Activated naive CD8-positive, alpha-beta T cell treated with anti-CD3 and anti-CD28 coated beads, Interleukin-2, amount 10 ng/mL, durations not matched to agents 7 days and 5 days (primary cell): ENCODE data around the gene ACADS. TPM values are rescaled to one million over a fixed set of nuclear protein-coding genes. Genes with fewer than 3 reads are reported as not detected.

ENCODE experiments used
- ATAC-seq: fragments of 150-1000 bp; cut with Tn5 transposase; one replicate; pipeline ENCODE4 v1.10.0; 2021; ENCODE audit warnings: low read depth, moderate library complexity
- POLR2A ChIA-PET: fragments of 350-600 bp; sonication (Branson Sonifier 250); formaldehyde crosslinking; loops from one replicate; lab custom pipeline; 2021; ENCODE audit warnings: antibody characterized with exemption; lab: Charles Lee
- DNase-seq: peaks from one replicate; pipeline ENCODE4 v3.0.0; 2021
- H3K27ac Mint-ChIP-seq: one replicate; pipeline ENCODE4 v1.8.0; 2022; ENCODE audit warnings: mild to moderate bottlenecking, mixed read lengths
- H3K27me3 Mint-ChIP-seq: one replicate; pipeline ENCODE4 v1.8.0; 2022; ENCODE audit warnings: mild to moderate bottlenecking, moderate library complexity, mixed read lengths
- H3K36me3 Mint-ChIP-seq: one replicate; pipeline ENCODE4 v1.8.0; 2021; ENCODE audit warnings: mild to moderate bottlenecking, mixed read lengths
- H3K4me1 Mint-ChIP-seq: one replicate; pipeline ENCODE4 v1.8.0; 2021; ENCODE audit warnings: mixed read lengths
- H3K4me3 Mint-ChIP-seq: one replicate; pipeline ENCODE4 v1.8.0; 2022; ENCODE audit warnings: mild to moderate bottlenecking, moderate library complexity, mixed read lengths
- H3K9me3 Mint-ChIP-seq: one replicate; pipeline ENCODE4 v1.8.0; 2021; ENCODE audit warnings: mixed read lengths
- total RNA-seq, 2 experiments: library from RNA; stranded (reverse); gene quantifications; one replicate each; pipeline ENCODE4 v1.2.3, GENCODE V29; 2021

Gene ACADS, protein sequence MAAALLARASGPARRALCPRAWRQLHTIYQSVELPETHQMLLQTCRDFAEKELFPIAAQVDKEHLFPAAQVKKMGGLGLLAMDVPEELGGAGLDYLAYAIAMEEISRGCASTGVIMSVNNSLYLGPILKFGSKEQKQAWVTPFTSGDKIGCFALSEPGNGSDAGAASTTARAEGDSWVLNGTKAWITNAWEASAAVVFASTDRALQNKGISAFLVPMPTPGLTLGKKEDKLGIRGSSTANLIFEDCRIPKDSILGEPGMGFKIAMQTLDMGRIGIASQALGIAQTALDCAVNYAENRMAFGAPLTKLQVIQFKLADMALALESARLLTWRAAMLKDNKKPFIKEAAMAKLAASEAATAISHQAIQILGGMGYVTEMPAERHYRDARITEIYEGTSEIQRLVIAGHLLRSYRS
- total RNA-seq, result 10 to 100 TPM; 17.1 to 22.0 TPM

DNA sequence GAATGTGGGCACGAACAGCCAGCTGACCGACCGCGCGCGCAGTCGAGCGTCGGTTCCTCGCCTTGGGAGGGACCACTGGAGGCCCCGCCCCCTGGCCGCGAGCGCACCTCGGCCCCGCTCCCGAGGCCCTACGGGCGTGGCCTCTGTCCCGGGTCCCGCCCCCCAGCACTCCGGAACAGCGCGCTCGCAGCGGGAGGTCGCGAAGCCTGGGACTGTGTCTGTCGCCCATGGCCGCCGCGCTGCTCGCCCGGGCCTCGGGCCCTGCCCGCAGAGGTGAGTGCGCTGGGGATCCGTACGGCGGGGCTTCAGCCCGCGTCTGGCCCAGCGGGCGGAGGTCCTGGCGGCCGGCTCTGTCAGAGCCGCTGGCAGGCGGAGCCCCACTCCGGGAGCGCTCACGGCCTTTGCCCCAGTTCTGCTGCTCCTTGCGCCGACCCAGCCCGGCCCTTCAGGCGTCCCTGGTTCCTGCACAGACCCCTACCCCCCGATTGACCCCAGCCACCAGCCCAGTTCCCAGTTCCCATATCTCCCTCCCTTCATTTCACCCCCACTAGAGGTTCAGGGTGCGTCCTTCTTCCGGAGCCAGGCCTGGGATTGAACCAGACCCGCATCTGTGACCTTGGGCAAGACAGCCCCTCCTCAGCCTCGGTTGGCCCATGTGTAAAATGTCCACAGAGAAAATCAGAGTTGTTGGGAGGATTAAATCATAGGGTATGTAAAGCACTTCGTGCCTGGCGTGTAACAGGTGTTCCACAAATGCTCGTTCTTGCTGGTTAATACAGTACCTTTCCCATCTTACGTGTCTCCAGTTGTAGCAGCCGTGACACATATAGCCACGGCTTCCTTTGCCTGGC lies at the start of gene ACADS:
Gene ACADS (plus strand): TSS at position 168 of the 851 bp plus-strand sequence. CDS start 60 bp downstream, at position 228.
- peak; percentile 100 for ATAC-seq
- H3K4me1 Mint-ChIP-seq, result peaks cover 15% of the 10 kb centered on the region
- POLR2A ChIA-PET, result interaction anchor here (1.0 kb wide), 1 partner anchor 11 kb away, joined by 3 read pairs; no protein-coding TSS in a partner anchor
- no peaks in the 10 kb centered on the region for H3K9me3 Mint-ChIP-seq
- peak; percentile 96 for DNase-seq
- peak within 1 kb of the TSS; percentile 96 for H3K4me3 Mint-ChIP-seq
- H3K27me3 Mint-ChIP-seq, result no peaks in the 10 kb centered on the region
- peaks cover 24% of the 10 kb centered on the region for H3K36me3 Mint-ChIP-seq
- H3K27ac Mint-ChIP-seq, result peak within 1 kb of the TSS; percentile 83

DNA sequence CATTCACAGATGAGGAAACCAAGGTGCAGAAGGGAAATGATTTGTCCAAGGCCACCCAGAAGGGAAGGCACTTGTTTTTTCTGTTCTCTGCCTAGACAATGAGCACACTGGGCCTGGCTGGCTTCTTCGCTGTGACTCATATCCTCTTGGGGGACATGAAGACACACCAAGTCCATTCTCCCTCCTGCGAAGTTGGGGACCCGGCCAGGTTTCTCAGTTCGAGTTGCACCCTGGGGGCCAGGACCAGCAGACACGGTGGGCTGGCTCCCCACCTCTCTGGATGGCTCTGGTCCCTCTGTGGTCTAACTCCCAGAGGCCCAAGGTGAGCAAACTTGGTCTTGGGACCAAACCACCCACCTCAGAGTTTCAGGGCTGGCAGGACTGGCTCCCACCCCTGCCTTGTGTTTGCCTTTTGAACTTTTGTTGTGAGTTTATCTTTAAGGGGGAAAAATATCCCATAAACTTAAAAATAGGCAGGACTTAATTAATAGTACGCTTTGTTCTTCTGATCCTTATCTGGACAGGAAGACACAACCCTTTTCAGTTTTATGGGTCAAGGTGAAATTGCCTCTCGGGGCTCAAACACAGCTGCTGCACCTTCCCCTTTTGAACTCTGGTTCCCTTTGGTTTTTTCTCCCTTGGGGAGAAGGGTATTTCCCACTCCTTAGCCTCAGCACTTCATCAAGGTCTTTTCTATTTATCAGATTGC lies 47.7 kb upstream of the ACADS start:
- Mint-ChIP-seq H3K27ac (peak overlapping the region; percentile 65), H3K4me1 (peaks cover 23% of the 10 kb centered on the region), H3K27me3 (peaks cover 3% of the 10 kb centered on the region), H3K36me3 (no peaks in the 10 kb centered on the region), H3K4me3 (peak overlapping the region; percentile 10), H3K9me3 (no peaks in the 10 kb centered on the region)
- POLR2A ChIA-PET, result interaction anchor here (1.0 kb wide), 1 partner anchor 52 kb away, joined by 6 read pairs; no protein-coding TSS in a partner anchor
- ATAC-seq (peak; percentile 65), DNase-seq (no peak)

DNA sequence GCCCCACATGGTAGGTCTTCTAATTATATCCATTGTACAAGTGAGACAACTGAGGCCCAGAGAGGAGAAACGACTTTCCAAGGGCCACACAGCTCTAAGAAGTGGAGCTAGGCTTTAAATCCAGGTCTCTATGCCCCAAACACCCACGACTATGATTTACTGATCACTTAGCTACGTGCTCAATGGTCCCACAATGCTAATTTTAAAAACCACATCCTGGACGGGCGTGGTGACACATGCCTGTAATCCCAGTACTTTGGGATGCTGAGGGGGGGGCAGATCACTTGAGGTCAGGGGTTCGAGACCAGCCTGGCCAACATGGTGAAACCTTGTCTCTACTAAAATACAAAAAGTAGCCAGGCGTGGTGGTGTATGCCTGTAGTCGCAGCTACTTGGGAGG lies 47.1 kb upstream of the ACADS start:
- Mint-ChIP-seq H3K4me1 (peaks cover 23% of the 10 kb centered on the region), H3K27me3 (peaks cover 3% of the 10 kb centered on the region), H3K9me3 (no peaks in the 10 kb centered on the region), H3K27ac (peak overlapping the region; percentile 46), H3K36me3 (no peaks in the 10 kb centered on the region), H3K4me3 (peak overlapping the region; percentile 39)
- POLR2A ChIA-PET, result no interaction called here
- ATAC-seq (peak; percentile 44), DNase-seq (no peak)

DNA sequence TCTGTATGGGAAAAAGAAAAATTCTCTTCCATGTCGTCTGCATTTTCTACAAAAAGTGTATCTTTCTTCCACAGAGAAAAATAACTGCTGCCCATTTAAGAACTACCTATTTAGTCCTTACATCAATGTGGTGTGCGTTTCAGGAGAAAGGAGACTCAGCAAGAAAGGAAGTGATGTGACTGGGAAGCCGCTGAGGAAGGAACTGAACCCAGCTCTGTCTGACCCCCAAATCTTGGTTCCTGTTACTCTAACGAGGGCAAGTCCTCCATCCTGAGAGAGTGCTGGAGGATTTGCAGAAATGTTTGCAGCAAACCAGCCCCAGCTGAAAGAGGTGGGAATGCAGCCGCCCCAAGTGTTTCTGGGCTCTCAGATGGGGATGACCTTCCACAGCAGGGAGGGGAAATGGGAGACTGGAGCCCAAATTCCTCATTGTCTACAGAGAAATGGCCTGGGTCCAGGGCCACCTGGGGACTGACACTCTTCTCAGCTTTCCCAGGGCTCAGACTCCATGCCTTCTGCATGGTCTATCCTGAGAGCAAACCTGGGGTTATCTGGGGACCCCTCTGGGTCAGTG lies 45.4 kb upstream of the ACADS start:
- no peak overlapping the region for H3K27ac Mint-ChIP-seq
- H3K4me3 Mint-ChIP-seq, result peak overlapping the region; percentile 48
- peaks cover 3% of the 10 kb centered on the region for H3K27me3 Mint-ChIP-seq
- POLR2A ChIA-PET, result interaction anchor here (0.7 kb wide), 1 partner anchor 31 kb away, joined by 3 read pairs; no protein-coding TSS in a partner anchor
- ATAC-seq (no peak), DNase-seq (no peak)
- no peaks in the 10 kb centered on the region for H3K9me3 Mint-ChIP-seq
- peaks cover 25% of the 10 kb centered on the region for H3K4me1 Mint-ChIP-seq
- no peaks in the 10 kb centered on the region for H3K36me3 Mint-ChIP-seq

DNA sequence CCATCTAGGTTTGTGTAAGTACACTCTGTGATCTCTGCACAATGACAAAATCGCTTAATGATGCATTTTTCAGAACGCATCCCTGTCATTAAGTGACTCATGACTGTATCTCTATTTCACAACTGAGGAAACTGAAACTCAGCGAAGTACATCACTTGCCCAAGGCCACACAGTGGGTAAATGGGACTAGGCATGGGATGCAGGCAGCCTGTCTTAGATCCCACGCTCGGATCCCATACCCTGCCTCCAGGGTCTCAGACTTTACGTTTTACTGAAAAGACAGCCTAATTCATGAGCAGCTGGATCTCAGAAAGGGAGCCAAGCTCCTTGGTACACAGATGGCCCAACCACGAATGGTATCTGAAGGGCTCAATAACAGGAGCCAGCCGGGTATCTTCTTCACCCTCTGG lies 41.1 kb upstream of the ACADS start:
- peaks cover 28% of the 10 kb centered on the region for H3K4me1 Mint-ChIP-seq
- no peak overlapping the region for H3K27ac Mint-ChIP-seq
- POLR2A ChIA-PET, result no interaction called here
- H3K9me3 Mint-ChIP-seq, result no peaks in the 10 kb centered on the region
- DNase-seq (no peak), ATAC-seq (no peak)
- H3K4me3 Mint-ChIP-seq, result peak overlapping the region; percentile 30
- no peaks in the 10 kb centered on the region for H3K27me3 Mint-ChIP-seq
- peaks cover 2% of the 10 kb centered on the region for H3K36me3 Mint-ChIP-seq

DNA sequence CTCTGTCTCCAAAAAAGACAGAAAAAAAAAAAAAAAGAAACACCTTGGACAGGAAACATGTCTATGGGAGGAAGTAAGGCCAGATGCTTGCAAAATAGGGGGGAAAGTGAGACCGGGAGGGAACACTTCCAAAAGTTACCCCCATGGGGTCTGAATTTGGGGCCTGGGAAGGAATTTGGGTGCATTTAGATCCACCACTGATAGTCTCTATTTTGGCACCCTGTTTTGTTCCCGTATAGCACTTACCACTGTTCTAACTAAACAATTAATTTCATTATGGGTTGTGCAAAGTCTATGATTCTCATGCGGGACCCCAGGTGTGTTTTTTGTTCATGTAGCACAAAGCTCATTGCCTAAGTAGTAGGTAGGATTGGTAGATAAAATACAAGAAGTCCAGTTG lies 40.1 kb upstream of the ACADS start:
- DNase-seq (no peak), ATAC-seq (no peak)
- POLR2A ChIA-PET, result interaction anchor here (1.1 to 1.9 kb wide), 3 partner anchors 26 to 393 kb away, joined by 3 to 7 read pairs (median 4); partner anchors contain the start of genes POP5 and RNU4-1
- Mint-ChIP-seq H3K4me3 (peak overlapping the region; percentile 93), H3K27ac (no peak overlapping the region), H3K9me3 (no peaks in the 10 kb centered on the region), H3K36me3 (peaks cover 2% of the 10 kb centered on the region), H3K27me3 (no peaks in the 10 kb centered on the region), H3K4me1 (peaks cover 30% of the 10 kb centered on the region)

DNA sequence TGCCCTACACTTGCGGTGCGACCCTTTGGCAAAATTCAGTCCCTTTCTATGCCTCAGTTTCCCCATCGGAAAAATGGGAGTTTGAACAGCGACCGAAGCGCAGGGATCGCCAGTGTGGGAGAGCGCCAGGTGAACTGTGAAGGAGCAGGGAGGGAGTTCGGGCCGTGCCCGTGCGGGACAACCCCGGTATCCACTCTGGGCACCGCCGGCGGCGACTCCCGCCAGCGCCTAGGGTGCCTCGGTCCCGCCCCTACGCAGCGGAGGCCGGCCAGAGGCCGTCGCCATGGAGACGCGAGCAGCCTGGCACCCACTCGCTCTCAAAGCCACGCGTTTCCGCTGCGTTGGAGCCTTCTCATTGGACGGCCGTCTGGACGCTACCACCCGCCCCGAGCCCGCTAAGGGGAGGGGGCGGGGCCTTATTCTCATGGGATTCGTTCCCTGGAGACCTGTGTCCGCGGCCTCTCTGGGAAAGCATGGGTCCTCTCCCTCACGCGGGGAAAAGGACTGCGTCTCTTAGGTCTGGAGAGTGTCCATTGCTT lies 39.4 kb upstream of the ACADS start:
- H3K9me3 Mint-ChIP-seq, result no peaks in the 10 kb centered on the region
- peak overlapping the region; percentile 91 for H3K27ac Mint-ChIP-seq
- peaks cover 2% of the 10 kb centered on the region for H3K36me3 Mint-ChIP-seq
- DNase-seq (peak; percentile 94), ATAC-seq (peak; percentile 76)
- POLR2A ChIA-PET, result interaction anchor here (0.6 to 1.9 kb wide), 8 partner anchors 12 to 393 kb away, joined by 3 to 7 read pairs (median 4); partner anchors contain the start of genes COX6A1, POP5 and RNU4-1
- no peaks in the 10 kb centered on the region for H3K27me3 Mint-ChIP-seq
- H3K4me1 Mint-ChIP-seq, result peaks cover 33% of the 10 kb centered on the region
- peak overlapping the region; percentile 93 for H3K4me3 Mint-ChIP-seq

DNA sequence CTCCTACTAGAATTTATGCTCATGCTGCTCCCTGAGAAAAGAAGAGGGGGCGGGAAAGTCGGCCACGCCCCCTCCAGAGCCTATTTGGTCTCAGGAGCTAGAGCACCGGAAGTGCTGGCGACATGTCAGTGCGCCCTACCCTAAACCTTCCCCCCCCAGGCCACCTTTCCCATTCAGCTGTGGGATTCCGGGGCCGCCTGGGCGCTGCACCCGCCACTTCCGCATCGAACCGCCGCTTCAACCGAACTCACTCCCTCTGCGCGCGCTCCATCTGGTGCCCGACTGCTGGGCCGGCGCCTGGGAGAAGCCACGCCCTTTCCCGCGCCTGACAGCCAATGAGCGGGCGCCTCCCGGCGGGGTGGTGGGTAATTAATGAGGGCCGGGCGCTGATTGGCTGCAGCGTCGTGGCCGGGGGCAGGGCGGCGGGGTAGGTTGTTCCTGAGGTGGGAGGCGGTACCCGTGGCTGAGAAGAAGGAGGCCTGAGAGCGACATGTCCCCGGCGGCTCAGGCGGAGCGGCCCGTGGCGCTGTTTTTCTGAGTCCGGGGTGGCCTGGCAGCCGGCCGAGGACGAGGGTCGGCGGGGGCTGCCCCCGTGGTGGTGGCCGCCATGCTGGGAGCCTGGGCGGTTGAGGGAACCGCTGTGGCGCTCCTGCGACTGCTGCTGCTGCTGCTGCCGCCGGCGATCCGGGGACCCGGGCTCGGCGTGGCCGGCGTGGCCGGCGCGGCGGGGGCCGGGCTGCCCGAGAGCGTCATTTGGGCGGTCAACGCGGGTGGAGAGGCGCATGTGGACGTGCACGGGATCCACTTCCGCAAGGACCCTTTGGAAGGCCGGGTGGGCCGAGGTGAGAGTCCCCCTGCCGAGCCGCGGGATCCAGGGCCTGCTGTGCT lies 38.7 kb upstream of the ACADS start, which contains the start of gene MLEC:
Gene MLEC (plus strand): TSS at position 460 of the 888 bp plus-strand sequence. CDS start 148 bp downstream, at position 608.
- ATAC-seq, result peak; percentile 87
- Mint-ChIP-seq H3K4me1 (peaks cover 34% of the 10 kb centered on the region), H3K9me3 (no peaks in the 10 kb centered on the region), H3K36me3 (peaks cover 2% of the 10 kb centered on the region), H3K4me3 (peak within 1 kb of the TSS; percentile 93), H3K27me3 (no peaks in the 10 kb centered on the region), H3K27ac (peak within 1 kb of the TSS; percentile 91)
- peak; percentile 99 for DNase-seq
- POLR2A ChIA-PET, result interaction anchor here (0.6 to 1.9 kb wide), 8 partner anchors 11 to 394 kb away, joined by 3 to 7 read pairs (median 4); partner anchors contain the start of genes COX6A1, POP5 and RNU4-1

DNA sequence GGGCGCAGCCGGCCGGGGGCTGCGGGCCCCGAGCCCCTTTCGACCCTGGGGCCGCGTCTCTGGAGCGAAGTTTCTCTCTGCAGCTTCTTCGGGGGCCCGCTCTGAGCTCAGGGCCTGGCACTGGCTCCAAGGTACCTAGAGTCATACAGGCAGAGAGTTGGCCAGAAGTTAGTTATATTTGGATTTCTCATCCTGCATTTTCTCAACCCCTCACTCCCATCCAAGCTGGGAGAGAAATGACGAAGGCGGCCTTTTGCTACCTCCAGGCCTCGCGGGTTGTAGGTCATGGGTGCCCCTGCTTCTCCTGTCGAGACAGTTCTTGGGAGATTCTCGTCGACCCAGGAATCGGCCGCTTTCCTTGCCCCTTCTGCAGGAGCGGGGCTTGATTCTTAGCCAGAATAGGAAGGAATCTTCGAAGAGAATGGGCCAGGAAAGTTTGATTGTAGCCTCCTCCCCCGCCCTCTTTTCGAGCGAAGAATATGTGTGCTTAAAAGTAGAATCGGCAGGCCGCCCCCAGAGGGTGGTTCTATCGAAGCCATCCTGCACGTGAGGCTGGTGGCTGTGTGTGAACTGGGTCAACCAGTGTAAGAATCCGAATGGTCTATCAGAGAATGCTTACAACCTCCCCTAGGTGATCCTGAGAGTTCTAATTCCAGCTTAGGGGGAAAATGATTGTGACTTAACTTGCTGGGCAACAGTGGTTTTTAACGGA lies 37.9 kb upstream of the ACADS start:
- no peak for ATAC-seq
- DNase-seq, result peak; percentile 41
- H3K36me3 Mint-ChIP-seq, result peaks cover 6% of the 10 kb centered on the region
- H3K27ac Mint-ChIP-seq, result peak overlapping the region; percentile 45
- POLR2A ChIA-PET, result interaction anchor here (1.9 kb wide), 2 partner anchors 10 to 395 kb away, joined by 4 read pairs; partner anchors contain the start of gene RNU4-1
- peak overlapping the region; percentile 90 for H3K4me3 Mint-ChIP-seq
- no peaks in the 10 kb centered on the region for H3K27me3 Mint-ChIP-seq
- H3K9me3 Mint-ChIP-seq, result no peaks in the 10 kb centered on the region
- H3K4me1 Mint-ChIP-seq, result peaks cover 42% of the 10 kb centered on the region

DNA sequence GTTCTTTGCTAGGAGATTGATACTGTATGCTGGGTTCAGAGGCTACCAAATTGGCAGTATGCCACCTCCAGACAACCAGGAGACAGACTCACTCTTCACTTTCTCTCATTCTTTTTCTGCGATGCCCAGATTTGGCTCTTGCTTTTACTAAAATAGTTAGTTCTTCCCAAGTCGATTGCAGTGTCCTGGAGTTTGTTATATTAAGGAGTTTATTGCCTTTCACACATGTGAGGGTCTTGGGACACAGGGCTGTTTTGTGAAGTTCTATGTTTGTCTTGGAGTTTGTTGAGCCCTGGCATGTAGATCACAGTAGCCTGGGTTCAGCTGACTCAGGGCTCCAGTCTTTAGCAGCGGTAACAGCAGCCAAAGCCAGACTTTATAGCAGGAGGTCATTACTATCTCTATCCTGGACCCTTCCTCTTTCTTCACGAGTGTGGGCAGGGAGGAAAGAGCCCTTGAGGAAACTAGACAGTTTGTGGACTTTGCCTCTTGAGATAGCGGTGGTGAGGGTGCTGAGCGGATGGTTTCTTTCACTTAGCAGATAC lies 37.0 kb upstream of the ACADS start:
- Mint-ChIP-seq H3K36me3 (peaks cover 8% of the 10 kb centered on the region), H3K27ac (peak overlapping the region; percentile 71), H3K4me1 (peaks cover 47% of the 10 kb centered on the region), H3K4me3 (peak overlapping the region; percentile 90), H3K27me3 (no peaks in the 10 kb centered on the region), H3K9me3 (no peaks in the 10 kb centered on the region)
- ATAC-seq (no peak), DNase-seq (no peak)
- POLR2A ChIA-PET, result interaction anchor here (1.3 to 1.5 kb wide), 2 partner anchors 23 to 33 kb away, joined by 3 read pairs; no protein-coding TSS in a partner anchor
